H1 (cell line): Measurements from ENCODE around the gene TMEM106C. TPM values are rescaled to one million over a fixed set of nuclear protein-coding genes. Genes with fewer than 3 reads are reported as not detected.

Source experiments
- CTCF ChIA-PET: fragments of 300-600 bp; sonication (Branson Sonifier 250); formaldehyde crosslinking; loops from one replicate; lab custom pipeline; 2021; ENCODE audit not compliant: partially characterized antibody; lab: Charles Lee
- POLR2A ChIA-PET: fragments of 300-600 bp; sonication (Branson Sonifier 250); formaldehyde crosslinking; loops from one replicate; lab custom pipeline; 2021; ENCODE audit warnings: inconsistent platforms; ENCODE audit not compliant: partially characterized antibody; lab: Charles Lee
- DNase-seq, 2 experiments: peaks; one replicate each; pipeline versions ENCODE4 v3.0.0 to v3.0.0-alpha.2; 2010 to 2022; ENCODE audit warnings: low spot score in 2 of 2, low read depth in 1 of 2, mixed read lengths in 1 of 2
- FAIRE-seq: peaks from 2 replicates; lab custom pipeline; 2011; peaks lifted over from hg19 to GRCh38; lab: Jason Lieb, UNC
- H2AFZ ChIP-seq: 2 replicates; pipeline ENCODE4 v1.8.1; 2012; ENCODE audit warnings: low read length, inconsistent platforms
- H2AK5ac ChIP-seq: 2 replicates; pipeline ENCODE4 v1.6.1; 2013; ENCODE audit warnings: low read depth, low read length
- H2BK120ac ChIP-seq: replicated peaks from 2 replicates; pipeline ENCODE3; 2013; ENCODE audit warnings: low read depth, low read length, inconsistent platforms
- H2BK12ac ChIP-seq: 2 replicates; pipeline ENCODE4 v1.6.1; 2013; ENCODE audit warnings: low read depth, low read length
- H2BK15ac ChIP-seq: 2 replicates; pipeline ENCODE4 v1.6.1; 2013; ENCODE audit warnings: low read length
- H2BK20ac ChIP-seq: 2 replicates; pipeline ENCODE4 v1.6.1; 2013; ENCODE audit warnings: low read length
- H2BK5ac ChIP-seq: 2 replicates; pipeline ENCODE4 v1.6.1; 2013; ENCODE audit warnings: low read depth, low read length
- H3K14ac ChIP-seq: 2 replicates; pipeline ENCODE4 v1.6.1; 2013; ENCODE audit warnings: inconsistent platforms; ENCODE audit not compliant: insufficient read length
- H3K18ac ChIP-seq: 2 replicates; pipeline ENCODE4 v1.6.1; 2013; ENCODE audit warnings: low read length; ENCODE audit errors: extremely low read depth
- H3K23ac ChIP-seq: 2 replicates; pipeline ENCODE4 v1.6.1; 2013; ENCODE audit warnings: inconsistent platforms; ENCODE audit not compliant: insufficient read length
- H3K23me2 ChIP-seq: 2 replicates; pipeline ENCODE4 v1.6.1; 2013; ENCODE audit warnings: low read depth, low read length
- H3K27ac ChIP-seq: 2 replicates; pipeline ENCODE4 v1.6.1; 2011; ENCODE audit warnings: low read depth, low read length, inconsistent platforms
- H3K27me3 ChIP-seq, 4 experiments: replicated peaks in 1 of 4; 1 replicate in 1 of 4; 2 replicates in 3 of 4; pipeline versions ENCODE4 v1.6.1 to v1.8.1; 2011 to 2013; ENCODE audit warnings: low read length in 3 of 4, mild to moderate bottlenecking in 3 of 4, inconsistent platforms in 2 of 4, mixed read lengths in 2 of 4, moderate library complexity in 1 of 4; ENCODE audit not compliant: control insufficient read depth in 3 of 4, insufficient read depth in 3 of 4; ENCODE audit errors: extremely low read depth in 1 of 4
- H3K36me3 ChIP-seq, 4 experiments: 2 replicates each; pipeline versions ENCODE4 v1.6.1 to v1.8.1; 2011 to 2013; ENCODE audit warnings: mild to moderate bottlenecking in 4 of 4, low read length in 3 of 4, moderate library complexity in 2 of 4, control low read depth in 1 of 4, inconsistent platforms in 1 of 4; ENCODE audit not compliant: insufficient read depth in 4 of 4, control insufficient read depth in 2 of 4
- H3K4ac ChIP-seq: replicated peaks from 2 replicates; pipeline ENCODE3; 2013; ENCODE audit warnings: low read length, low read depth, mixed read lengths, inconsistent platforms; ENCODE audit not compliant: insufficient read length
- H3K4me1 ChIP-seq, 4 experiments: replicated peaks in 1 of 4; 1 replicate in 1 of 4; 2 replicates in 3 of 4; pipeline versions ENCODE4 v1.6.1 to v1.8.1; 2011 to 2013; ENCODE audit warnings: low read length in 3 of 4, inconsistent platforms in 2 of 4, mixed read lengths in 1 of 4; ENCODE audit not compliant: insufficient read depth in 4 of 4, control insufficient read depth in 3 of 4
- H3K4me2 ChIP-seq, 2 experiments: 2 replicates each; pipeline versions ENCODE4 v1.6.1 to v1.8.1; 2011 to 2013; ENCODE audit warnings: low read depth in 2 of 2, low read length in 2 of 2, control low read depth in 1 of 2, inconsistent platforms in 1 of 2, mild to moderate bottlenecking in 1 of 2; ENCODE audit not compliant: insufficient read depth in 1 of 2
- H3K4me3 ChIP-seq, 4 experiments: fragments of 200-600, 300-600 bp in 1 of 4; sonication (generic), shearing (Covaris generic), sonication (Bioruptor Twin) in 1 of 4; 2 replicates each; pipeline versions ENCODE4 v1.5.1 to v1.8.1; 2011 to 2016; ENCODE audit warnings: low read length in 4 of 4, low read depth in 3 of 4, control low read depth in 2 of 4, inconsistent platforms in 2 of 4, mild to moderate bottlenecking in 2 of 4, mixed read lengths in 1 of 4, moderate library complexity in 1 of 4; ENCODE audit not compliant: insufficient read depth in 2 of 4; ENCODE audit errors: extremely low read depth in 1 of 4
- H3K56ac ChIP-seq: replicated peaks from 2 replicates; pipeline ENCODE3; 2013; ENCODE audit warnings: low read depth, mild to moderate bottlenecking, mixed read lengths, low read length, inconsistent platforms; ENCODE audit not compliant: insufficient read length
- H3K79me1 ChIP-seq: 2 replicates; pipeline ENCODE4 v1.6.1; 2013; ENCODE audit warnings: low read depth, low read length, control low read depth
- H3K79me2 ChIP-seq, 2 experiments: 2 replicates each; pipeline versions ENCODE4 v1.6.1 to v1.8.1; 2012 to 2013; ENCODE audit warnings: low read length in 2 of 2, mild to moderate bottlenecking in 2 of 2, inconsistent platforms in 1 of 2; ENCODE audit not compliant: insufficient read depth in 2 of 2, control insufficient read depth in 1 of 2
- H3K9ac ChIP-seq, 4 experiments: replicated peaks in 1 of 4; 1 replicate in 1 of 4; 2 replicates in 3 of 4; pipeline versions ENCODE4 v1.6.1 to v1.8.1; 2011 to 2013; ENCODE audit warnings: low read depth in 3 of 4, low read length in 3 of 4, control low read depth in 2 of 4, mild to moderate bottlenecking in 2 of 4, moderate library complexity in 2 of 4, inconsistent platforms in 1 of 4; ENCODE audit errors: extremely low read depth in 1 of 4
- H3K9me3 ChIP-seq, 2 experiments: 2 replicates each; pipeline versions ENCODE4 v1.6.1 to v1.8.1; 2012 to 2013; ENCODE audit warnings: mild to moderate bottlenecking in 2 of 2, moderate library complexity in 2 of 2, control low read depth in 1 of 2, inconsistent platforms in 1 of 2, low read depth in 1 of 2, low read length in 1 of 2, mixed read lengths in 1 of 2; ENCODE audit not compliant: insufficient read depth in 2 of 2
- H4K20me1 ChIP-seq, 2 experiments: replicated peaks in 1 of 2; 2 replicates each; pipeline versions ENCODE3 to v1.8.1; 2011 to 2013; ENCODE audit warnings: inconsistent platforms in 2 of 2, low read length in 2 of 2, mild to moderate bottlenecking in 1 of 2; ENCODE audit not compliant: insufficient read depth in 2 of 2, control insufficient read depth in 1 of 2
- H4K5ac ChIP-seq: 2 replicates; pipeline ENCODE4 v1.6.1; 2013; ENCODE audit warnings: low read length, low read depth, mixed read lengths, inconsistent platforms; ENCODE audit not compliant: insufficient read length
- H4K8ac ChIP-seq: 2 replicates; pipeline ENCODE4 v1.8.0; 2013; ENCODE audit warnings: mild to moderate bottlenecking, moderate library complexity, low read length, inconsistent platforms; ENCODE audit not compliant: insufficient read depth; ENCODE audit errors: extremely low read depth
- H4K91ac ChIP-seq: replicated peaks from 2 replicates; pipeline ENCODE3; 2013; ENCODE audit warnings: low read length, mixed read lengths, inconsistent platforms; ENCODE audit not compliant: insufficient read length
- WGBS, 2 experiments: shearing (Covaris generic) in 1 of 2; methylation state at CpG; one replicate each; pipeline versions ENCODE4 v1.1.6 to v1.1.7; 2013 to 2015; ENCODE audit warnings: low lambda C conversion rate in 2 of 2, mixed read lengths in 2 of 2, inconsistent platforms in 1 of 2, low coverage in 1 of 2, missing lambda C conversion rate in 1 of 2; ENCODE audit not compliant: insufficient replicate concordance in 2 of 2, insufficient coverage in 1 of 2, insufficient read length in 1 of 2; ENCODE audit errors: extremely low coverage in 1 of 2, missing lambda C conversion rate in 1 of 2; 5-methylcytosine and 5-hydroxymethylcytosine counted together
- polyA plus RNA-seq, 7 experiments: library from polyadenylated mRNA; depleted of rRNA in 3 of 7; stranded (reverse) in 5 of 7; unstranded in 2 of 7; fragments of >200 nt in 5 of 7; fragments of 200-250 nt in 2 of 7; gene quantifications; 1 replicate in 5 of 7; 2 replicates in 1 of 7; 4 replicates in 1 of 7; pipeline versions ENCODE4 v1.2.1 to v1.2.3, GENCODE V29; 2011 to 2013; ENCODE audit warnings: missing spikeins in 2 of 7, mixed read lengths in 2 of 7
- total RNA-seq: library from RNA; stranded (reverse); fragmentation: NEBNext Ultra II Directional; extraction: Animal tissue kit (Norgen Biotek cat#: 25700); gene quantifications from 2 replicates; pipeline ENCODE4 v1.2.1, GENCODE V29; 2021
- TF ChIP-seq, protein P1 (sequence below): IDR thresholded peaks from 2 replicates; pipeline ENCODE4 v1.6.1; 2012; ENCODE audit warnings: inconsistent platforms

Gene TMEM106C
- total and polyA plus RNA-seq, 2 of the 8 experiments (the other 6 are each of a cell fraction or from before 2014, with no cell fraction given) = 36.6 to 45.3 TPM

DNA sequence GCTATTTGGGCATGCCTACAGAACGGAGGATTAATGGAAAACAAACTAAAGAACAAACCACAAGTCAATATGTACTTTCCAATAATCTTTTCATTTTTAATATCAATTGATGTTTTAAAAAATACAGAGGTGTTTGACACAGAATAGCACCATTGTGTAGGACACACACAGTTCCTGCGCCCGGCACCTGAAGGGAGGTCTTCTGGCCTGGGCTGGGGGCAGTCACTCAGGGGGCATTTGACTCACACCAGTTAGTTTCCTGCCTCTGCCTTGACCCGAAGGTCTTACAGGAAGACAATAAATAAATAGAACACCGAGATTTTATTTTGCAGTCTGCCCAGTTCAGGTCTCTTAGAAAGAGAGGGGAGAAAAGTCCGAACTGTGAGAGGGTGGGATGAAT lies 9.5 kb downstream of the TMEM106C start:
- CTCF ChIA-PET = interaction anchor here (0.6 kb wide), 1 partner anchor 766 kb away, joined by 4 read pairs; no protein-coding TSS in a partner anchor
- H2AFZ ChIP-seq = no peak overlapping the region
- no peak overlapping the region for H3K27ac ChIP-seq
- H3K27me3 ChIP-seq = peaks cover 0 to 4% (median 2%) of the 10 kb centered on the region in 4 experiments; a peak in 3 of 7 replicates
- H2BK15ac ChIP-seq = no peak overlapping the region
- no peak overlapping the region for H3K4ac ChIP-seq
- H4K20me1 ChIP-seq = no peaks in the 10 kb centered on the region
- no peaks in the 10 kb centered on the region; the same call in 1 of the 2 replicates for H3K79me1 ChIP-seq
- no peak overlapping the region for H4K8ac ChIP-seq
- DNase-seq = no peak
- H3K23ac ChIP-seq = no peak overlapping the region
- H2BK120ac ChIP-seq = no peak overlapping the region
- TF ChIP-seq, protein P1, sequence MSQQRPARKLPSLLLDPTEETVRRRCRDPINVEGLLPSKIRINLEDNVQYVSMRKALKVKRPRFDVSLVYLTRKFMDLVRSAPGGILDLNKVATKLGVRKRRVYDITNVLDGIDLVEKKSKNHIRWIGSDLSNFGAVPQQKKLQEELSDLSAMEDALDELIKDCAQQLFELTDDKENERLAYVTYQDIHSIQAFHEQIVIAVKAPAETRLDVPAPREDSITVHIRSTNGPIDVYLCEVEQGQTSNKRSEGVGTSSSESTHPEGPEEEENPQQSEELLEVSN = no peak
- H3K14ac ChIP-seq = no peak overlapping the region
- H3K56ac ChIP-seq = no peak overlapping the region
- H2BK20ac ChIP-seq = no peak overlapping the region
- H2BK5ac ChIP-seq = no peak overlapping the region
- H3K4me1 ChIP-seq = no peaks in the 10 kb centered on the region
- no peak overlapping the region for H4K91ac ChIP-seq
- H3K9ac ChIP-seq = no peak overlapping the region
- no peak for FAIRE-seq
- H2AK5ac ChIP-seq = no peak overlapping the region
- 96% methylated on average over 6 of the region's 6 CpGs; no CpG with 5 or more reads in 1 of the 2 experiments for WGBS, 2 experiments
- H3K18ac ChIP-seq = no peak overlapping the region
- H3K9me3 ChIP-seq = no peaks in the 10 kb centered on the region
- no peaks in the 10 kb centered on the region for H3K79me2 ChIP-seq
- no peak overlapping the region for H4K5ac ChIP-seq
- H3K23me2 ChIP-seq = no peaks in the 10 kb centered on the region
- POLR2A ChIA-PET = no interaction called here
- H3K4me3 ChIP-seq = no peak overlapping the region
- H3K4me2 ChIP-seq = no peak overlapping the region
- H3K36me3 ChIP-seq = no peaks in the 10 kb centered on the region
- H2BK12ac ChIP-seq = no peak overlapping the region
